ENCODE measurements around the gene HSD11B2.
A peak's percentile ranks its signal among the peaks of the same experiment; 100 is the strongest.

The HSD11B2 gene

DNA sequence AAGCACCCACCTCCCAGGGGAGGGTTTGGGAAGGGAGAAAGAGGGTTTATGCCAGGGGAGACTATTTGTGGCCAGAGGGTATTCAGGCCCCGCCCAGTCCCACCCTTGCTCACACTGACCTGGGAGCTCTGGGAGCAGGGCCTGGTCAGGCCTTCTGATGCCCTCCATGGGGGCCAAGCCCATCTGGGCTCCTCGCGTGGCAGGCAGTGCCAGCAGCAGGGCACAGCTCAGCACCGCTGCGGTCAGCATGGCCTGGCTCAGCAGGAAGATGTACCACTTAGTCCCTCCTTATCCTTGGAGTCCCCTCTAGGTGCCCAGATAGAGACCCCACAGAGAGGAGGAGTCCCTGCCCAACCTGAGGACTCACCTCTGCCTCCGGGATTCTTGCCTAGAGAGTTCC is 52.2 kb downstream of the HSD11B2 start, which contains the start of gene AGRP:
TSS of gene AGRP (minus strand) at position 398 of the 400 bp plus-strand sequence. CDS start at position 249, 149 bp downstream.
- H3K27ac ChIP-seq (ENCODE audit: low read length), result peak within 1 kb of the TSS; percentile 98
- peak within 1 kb of the TSS in 1 of 2 experiments; percentile 97; a peak in 3 of 4 replicates for H3K4me3 ChIP-seq (ENCODE audit: low read depth in 1 of 2, low read length in 2 of 2)
- TF ChIP-seq, protein P1, sequence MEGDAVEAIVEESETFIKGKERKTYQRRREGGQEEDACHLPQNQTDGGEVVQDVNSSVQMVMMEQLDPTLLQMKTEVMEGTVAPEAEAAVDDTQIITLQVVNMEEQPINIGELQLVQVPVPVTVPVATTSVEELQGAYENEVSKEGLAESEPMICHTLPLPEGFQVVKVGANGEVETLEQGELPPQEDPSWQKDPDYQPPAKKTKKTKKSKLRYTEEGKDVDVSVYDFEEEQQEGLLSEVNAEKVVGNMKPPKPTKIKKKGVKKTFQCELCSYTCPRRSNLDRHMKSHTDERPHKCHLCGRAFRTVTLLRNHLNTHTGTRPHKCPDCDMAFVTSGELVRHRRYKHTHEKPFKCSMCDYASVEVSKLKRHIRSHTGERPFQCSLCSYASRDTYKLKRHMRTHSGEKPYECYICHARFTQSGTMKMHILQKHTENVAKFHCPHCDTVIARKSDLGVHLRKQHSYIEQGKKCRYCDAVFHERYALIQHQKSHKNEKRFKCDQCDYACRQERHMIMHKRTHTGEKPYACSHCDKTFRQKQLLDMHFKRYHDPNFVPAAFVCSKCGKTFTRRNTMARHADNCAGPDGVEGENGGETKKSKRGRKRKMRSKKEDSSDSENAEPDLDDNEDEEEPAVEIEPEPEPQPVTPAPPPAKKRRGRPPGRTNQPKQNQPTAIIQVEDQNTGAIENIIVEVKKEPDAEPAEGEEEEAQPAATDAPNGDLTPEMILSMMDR (IDR thresholded peaks at IDR 0.05; ENCODE audit: borderline replicate concordance, extremely low read depth, low read length, poor library complexity, severe bottlenecking), result no peak
- no peak for TF ChIP-seq EZH2 (IDR thresholded peaks at IDR 0.05; ENCODE audit: borderline replicate concordance, low read depth, low read length, severe bottlenecking)
- peak within 1 kb of the TSS; percentile 96 for H2AFZ ChIP-seq (ENCODE audit: low read depth, low read length)
- peaks cover 41% of the 10 kb centered on the region for H3K4me1 ChIP-seq (ENCODE audit: insufficient read depth, low read length)
- H4K20me1 ChIP-seq (ENCODE audit: insufficient read depth, low read length), result 0 out of 2 replicates have a peak, but pooled peaks cover 3% of the 10 kb centered on the region
- H3K36me3 ChIP-seq (ENCODE audit: insufficient read depth, low read length), result peaks cover 22% of the 10 kb centered on the region
- DNase-seq, result no peak
- ATAC-seq (ENCODE audit: insufficient read depth, low read depth), result no peak
- peaks cover 54% of the 10 kb centered on the region for H3K79me2 ChIP-seq (ENCODE audit: insufficient read depth, low read length)
- peak within 1 kb of the TSS; percentile 88 for H3K4me2 ChIP-seq (ENCODE audit: insufficient read depth, low read length)
- H3K9me3 ChIP-seq (ENCODE audit: insufficient read depth, low read length, severe bottlenecking), result no peaks in the 10 kb centered on the region
- H3K9ac ChIP-seq (ENCODE audit: low read depth, low read length), result peak within 1 kb of the TSS; percentile 89
- no peaks in the 10 kb centered on the region for H3K27me3 ChIP-seq (ENCODE audit: insufficient read depth, low read length, poor library complexity)

DNA sequence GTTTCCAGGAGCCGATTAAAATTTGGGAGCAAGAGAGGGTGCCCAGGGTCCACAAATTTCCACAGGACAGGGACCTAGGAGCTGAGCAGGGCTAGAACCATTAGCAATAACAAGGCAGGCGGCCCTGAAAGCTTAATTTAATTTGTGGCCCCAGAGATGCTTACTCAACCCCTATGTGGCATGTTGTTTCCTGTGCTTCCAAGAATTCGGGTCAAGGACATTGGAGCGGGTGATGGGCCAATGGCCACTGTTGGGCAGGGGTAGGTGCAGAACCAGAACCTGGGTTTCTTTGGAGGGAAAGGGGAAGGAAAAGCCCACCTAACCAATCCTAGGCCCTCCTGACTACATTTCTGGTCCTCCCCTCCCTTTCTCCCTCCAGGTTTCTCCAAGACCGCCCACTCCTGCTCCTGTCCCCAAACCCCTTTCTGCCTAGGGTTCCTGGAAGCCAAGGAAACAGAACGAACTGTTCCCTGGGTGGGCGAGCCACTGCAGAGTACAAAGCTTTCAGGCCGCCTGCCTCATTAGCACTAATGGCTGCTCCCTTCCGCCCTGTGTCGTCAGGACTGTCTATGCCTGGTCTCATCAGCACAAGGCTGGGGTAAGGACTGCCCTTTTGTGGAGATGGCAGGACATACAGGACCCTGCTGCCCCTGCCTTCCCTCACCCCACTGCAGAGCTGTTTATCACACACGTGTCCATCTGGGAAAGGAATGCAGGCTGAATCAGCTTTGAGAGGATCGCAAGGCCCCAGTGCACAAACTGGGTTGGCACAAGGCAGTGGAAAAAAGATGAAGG is 53.0 kb downstream of the HSD11B2 start:
- Histone ChIP-seq H2AFZ (ENCODE audit: low read depth, low read length) (no peak overlapping the region), H3K36me3 (ENCODE audit: insufficient read depth, low read length) (peaks cover 22% of the 10 kb centered on the region), H3K27me3 (ENCODE audit: insufficient read depth, low read length, poor library complexity) (no peaks in the 10 kb centered on the region), H3K9me3 (ENCODE audit: insufficient read depth, low read length, severe bottlenecking) (no peaks in the 10 kb centered on the region), H3K4me1 (ENCODE audit: insufficient read depth, low read length) (peaks cover 37% of the 10 kb centered on the region), H3K4me2 (ENCODE audit: insufficient read depth, low read length) (peak overlapping the region; percentile 88; the same call in 1 of the 2 replicates), H3K79me2 (ENCODE audit: insufficient read depth, low read length) (peaks cover 47% of the 10 kb centered on the region), H3K27ac (ENCODE audit: low read length) (no peak overlapping the region), H3K4me3 (ENCODE audit: low read depth in 1 of 2, low read length in 2 of 2) (no peak overlapping the region), H3K9ac (ENCODE audit: low read depth, low read length) (peak overlapping the region; percentile 89; the same call in 1 of the 2 replicates), H4K20me1 (ENCODE audit: insufficient read depth, low read length) (0 out of 2 replicates have a peak, but pooled peaks cover under 1% of the 10 kb centered on the region)
- DNase-seq, result no peak
- ATAC-seq (ENCODE audit: insufficient read depth, low read depth), result no peak
- TF ChIP-seq, protein P1 (IDR thresholded peaks at IDR 0.05; ENCODE audit: borderline replicate concordance, extremely low read depth, low read length, poor library complexity, severe bottlenecking), result no peak
- no peak for TF ChIP-seq EZH2 (IDR thresholded peaks at IDR 0.05; ENCODE audit: borderline replicate concordance, low read depth, low read length, severe bottlenecking)

DNA sequence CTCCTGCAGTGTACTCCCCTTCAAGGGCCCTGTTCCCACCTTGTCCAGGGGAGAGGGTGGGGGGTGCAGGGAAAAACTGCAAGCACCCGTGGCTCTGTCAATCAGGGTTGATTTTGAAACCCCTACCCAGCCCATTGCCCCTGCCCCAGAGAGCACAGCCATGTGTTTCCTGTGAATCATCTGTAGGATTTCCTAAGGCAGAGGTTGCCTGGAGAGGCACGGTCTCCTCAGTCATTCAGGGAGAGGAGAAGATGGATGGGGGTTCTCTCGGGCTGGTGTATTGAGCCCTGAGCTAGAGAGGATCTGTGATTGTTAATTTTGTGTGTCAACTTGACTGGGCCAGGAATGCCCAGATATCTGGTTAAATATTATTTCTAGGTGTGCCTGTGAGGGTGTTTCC is 55.9 kb downstream of the HSD11B2 start:
- Histone ChIP-seq H3K79me2 (ENCODE audit: insufficient read depth, low read length) (peaks cover 23% of the 10 kb centered on the region), H3K9ac (ENCODE audit: low read depth, low read length) (no peak overlapping the region), H4K20me1 (ENCODE audit: insufficient read depth, low read length) (no peaks in the 10 kb centered on the region), H3K4me1 (ENCODE audit: insufficient read depth, low read length) (peaks cover 20% of the 10 kb centered on the region), H3K4me2 (ENCODE audit: insufficient read depth, low read length) (no peak overlapping the region), H3K4me3 (ENCODE audit: low read depth in 1 of 2, low read length in 2 of 2) (no peak overlapping the region), H3K9me3 (ENCODE audit: insufficient read depth, low read length, severe bottlenecking) (no peaks in the 10 kb centered on the region), H2AFZ (ENCODE audit: low read depth, low read length) (no peak overlapping the region), H3K27ac (ENCODE audit: low read length) (no peak overlapping the region), H3K36me3 (ENCODE audit: insufficient read depth, low read length) (peaks cover 24% of the 10 kb centered on the region), H3K27me3 (ENCODE audit: insufficient read depth, low read length, poor library complexity) (no peaks in the 10 kb centered on the region)
- no peak for TF ChIP-seq EZH2 (IDR thresholded peaks at IDR 0.05; ENCODE audit: borderline replicate concordance, low read depth, low read length, severe bottlenecking)
- TF ChIP-seq, protein P1 (IDR thresholded peaks at IDR 0.05; ENCODE audit: borderline replicate concordance, extremely low read depth, low read length, poor library complexity, severe bottlenecking), result no peak
- DNase-seq (no peak), ATAC-seq (ENCODE audit: insufficient read depth, low read depth) (no peak)

All from DND-41 (cell line).